ENCODE measurements around the gene BEST1. TPM values are rescaled to one million over a fixed set of nuclear protein-coding genes. Genes with fewer than 3 reads are reported as not detected.
"Not testable (repeated sequence)": the region's sequence is repeated elsewhere in the genome, so short reads cannot be mapped to it uniquely, and the experiment has no call there.

BEST1 gene
- total and polyA plus RNA-seq, 2 experiments from 2014 or later: 3.9 to 5.1 TPM

DNA sequence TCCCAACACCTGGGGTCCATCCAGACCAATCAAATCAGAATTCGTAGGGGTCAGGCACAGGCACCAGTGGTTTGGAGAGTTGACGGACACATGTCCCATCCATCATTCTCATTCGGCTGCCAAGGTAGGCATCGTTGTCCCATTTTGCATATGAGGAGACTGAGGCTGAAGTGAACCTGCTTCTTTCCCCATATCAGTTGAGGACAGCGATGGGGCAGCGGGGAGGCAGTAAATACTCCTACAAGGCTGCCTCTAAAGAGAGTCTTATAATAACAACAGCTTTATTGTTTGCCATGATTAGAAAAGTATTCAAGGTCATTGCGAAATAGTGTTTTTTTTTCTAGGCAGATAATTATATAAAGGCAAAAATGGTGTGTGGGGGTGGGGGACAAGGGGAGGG lies 1.6 kb upstream of the BEST1 start:
- no peak overlapping the region for H3K27ac ChIP-seq
- TF ChIP-seq EZH2phosphoT487 (IDR thresholded peaks at IDR 0.05; ENCODE audit: insufficient read depth, low read depth): no peak
- no peak for TF ChIP-seq EZH2 (IDR thresholded peaks at IDR 0.05; ENCODE audit: insufficient read depth, poor library complexity, severe bottlenecking)
- in situ Hi-C loops (cut with MboI): loop anchor here (10.0 kb wide), 1 partner anchor 64 kb away; no protein-coding TSS in a partner anchor
- H3K4me2 ChIP-seq (ENCODE audit: unreplicated experiment): no peak overlapping the region
- no peaks in the 10 kb centered on the region for H3F3A ChIP-seq (ENCODE audit: insufficient read depth)
- H2AFZ ChIP-seq: no peak overlapping the region
- no peak overlapping the region for H3K9ac ChIP-seq
- H3K36me3 ChIP-seq (ENCODE audit: low read depth): no peaks in the 10 kb centered on the region
- H3K9me3 ChIP-seq (ENCODE audit: low read depth): no peaks in the 10 kb centered on the region
- WGBS, 2 experiments (ENCODE audit: low coverage in 1 of 2, low lambda C conversion rate in 2 of 2, missing lambda C conversion rate in 2 of 2): 64 to 65% methylated on average over 7 of the region's 7 CpGs
- no peaks in the 10 kb centered on the region for H3K9me2 ChIP-seq (ENCODE audit: insufficient read depth)
- no peak for DNase-seq
- no peaks in the 10 kb centered on the region for H3K79me2 ChIP-seq (ENCODE audit: insufficient read depth)
- H3K27me3 ChIP-seq (replicated peaks; ENCODE audit: insufficient read depth): no peaks in the 10 kb centered on the region
- H3K4me3 ChIP-seq: no peak overlapping the region
- no peaks in the 10 kb centered on the region for H4K20me1 ChIP-seq (ENCODE audit: insufficient read depth)
- peaks cover 21% of the 10 kb centered on the region for H3K4me1 ChIP-seq (ENCODE audit: insufficient read depth)

DNA sequence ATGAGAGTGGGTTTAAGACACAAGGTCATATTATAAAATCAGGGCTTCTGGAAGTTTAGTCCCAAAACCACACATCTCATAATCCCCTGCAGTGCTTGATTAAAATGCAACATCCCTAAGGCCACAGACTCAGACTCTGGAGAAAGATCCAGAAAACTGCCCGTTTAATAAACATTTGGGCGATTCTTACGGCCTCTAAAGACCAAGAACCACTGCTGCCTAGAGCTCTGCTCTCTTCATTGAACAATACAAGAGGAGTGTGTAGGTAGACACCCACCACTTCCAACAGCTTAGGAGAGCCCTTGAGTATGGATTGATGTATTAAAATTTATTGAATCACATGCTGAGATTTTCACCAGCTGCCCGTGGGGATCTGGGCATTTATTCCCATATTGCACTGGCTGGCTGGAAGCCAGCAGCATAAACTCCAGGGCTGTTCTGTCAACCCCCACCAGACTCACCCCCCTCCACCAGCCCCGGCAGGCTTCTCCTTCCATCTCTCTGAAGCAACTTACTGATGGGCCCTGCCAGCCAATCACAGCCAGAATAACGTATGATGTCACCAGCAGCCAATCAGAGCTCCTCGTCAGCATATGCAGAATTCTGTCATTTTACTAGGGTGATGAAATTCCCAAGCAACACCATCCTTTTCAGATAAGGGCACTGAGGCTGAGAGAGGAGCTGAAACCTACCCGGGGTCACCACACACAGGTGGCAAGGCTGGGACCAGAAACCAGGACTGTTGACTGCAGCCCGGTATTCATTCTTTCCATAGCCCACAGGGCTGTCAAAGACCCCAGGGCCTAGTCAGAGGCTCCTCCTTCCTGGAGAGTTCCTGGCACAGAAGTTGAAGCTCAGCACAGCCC lies 749 bp upstream of the BEST1 start:
- in situ Hi-C loops (cut with MboI): loop anchor here (10.0 kb wide), 1 partner anchor 65 kb away; no protein-coding TSS in a partner anchor
- TF ChIP-seq EZH2phosphoT487 (IDR thresholded peaks at IDR 0.05; ENCODE audit: insufficient read depth, low read depth): no peak
- no peak for TF ChIP-seq EZH2 (IDR thresholded peaks at IDR 0.05; ENCODE audit: insufficient read depth, poor library complexity, severe bottlenecking)
- Histone ChIP-seq H2AFZ (peak overlapping the region; percentile 61), H3K9ac (peak overlapping the region; percentile 69), H3K4me3 (no peak overlapping the region), H3F3A (ENCODE audit: insufficient read depth) (peaks cover 6% of the 10 kb centered on the region), H3K4me2 (ENCODE audit: unreplicated experiment) (peak overlapping the region; percentile 46), H4K20me1 (ENCODE audit: insufficient read depth) (no peaks in the 10 kb centered on the region), H3K27ac (peak overlapping the region; percentile 75), H3K9me3 (ENCODE audit: low read depth) (no peaks in the 10 kb centered on the region), H3K79me2 (ENCODE audit: insufficient read depth) (no peaks in the 10 kb centered on the region), H3K4me1 (ENCODE audit: insufficient read depth) (peaks cover 22% of the 10 kb centered on the region), H3K27me3 (replicated peaks; ENCODE audit: insufficient read depth) (no peaks in the 10 kb centered on the region), H3K9me2 (ENCODE audit: insufficient read depth) (no peaks in the 10 kb centered on the region), H3K36me3 (ENCODE audit: low read depth) (no peaks in the 10 kb centered on the region)
- peak; percentile 93 for DNase-seq
- 20 to 25% methylated on average over 9 of the region's 9 CpGs for WGBS, 2 experiments (ENCODE audit: low coverage in 1 of 2, low lambda C conversion rate in 2 of 2, missing lambda C conversion rate in 2 of 2)

DNA sequence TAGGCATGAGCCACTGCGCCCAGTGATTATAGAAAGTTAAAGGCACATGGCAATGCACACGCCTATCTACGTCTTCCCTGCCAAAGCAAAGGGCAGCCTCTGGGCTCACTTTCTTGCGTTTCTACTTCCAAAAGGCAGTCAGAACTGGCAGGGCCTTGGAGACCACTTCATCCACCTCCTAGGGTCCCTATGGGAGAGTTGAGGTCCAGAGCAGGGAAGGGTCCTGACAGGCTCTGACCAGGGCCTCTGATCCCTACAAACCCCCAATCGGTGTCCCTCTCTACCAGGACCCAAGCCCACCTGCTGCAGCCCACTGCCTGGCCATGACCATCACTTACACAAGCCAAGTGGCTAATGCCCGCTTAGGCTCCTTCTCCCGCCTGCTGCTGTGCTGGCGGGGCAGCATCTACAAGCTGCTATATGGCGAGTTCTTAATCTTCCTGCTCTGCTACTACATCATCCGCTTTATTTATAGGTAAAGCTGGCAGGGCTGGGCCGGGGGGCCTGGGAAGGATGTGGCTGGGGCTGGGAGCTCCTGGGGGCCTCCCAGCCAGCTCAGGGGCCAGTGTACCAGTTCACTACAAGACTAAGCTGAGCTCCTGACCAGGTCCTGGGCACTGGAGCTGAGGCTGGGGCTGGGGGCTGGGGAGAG lies 1.5 kb downstream of the BEST1 start:
- H3K4me1 ChIP-seq (ENCODE audit: insufficient read depth): peaks cover 27% of the 10 kb centered on the region
- peaks cover 10% of the 10 kb centered on the region for H3F3A ChIP-seq (ENCODE audit: insufficient read depth)
- no peak for DNase-seq
- no peak for TF ChIP-seq EZH2phosphoT487 (IDR thresholded peaks at IDR 0.05; ENCODE audit: insufficient read depth, low read depth)
- in situ Hi-C loops (cut with MboI): no loop called here
- no peak overlapping the region for H3K9ac ChIP-seq
- H3K36me3 ChIP-seq (ENCODE audit: low read depth): 0 out of 2 replicates have a peak, but pooled peaks cover under 1% of the 10 kb centered on the region
- H3K79me2 ChIP-seq (ENCODE audit: insufficient read depth): no peaks in the 10 kb centered on the region
- WGBS, 2 experiments (ENCODE audit: low coverage in 1 of 2, low lambda C conversion rate in 2 of 2, missing lambda C conversion rate in 2 of 2): 87 to 91% methylated on average over 11 of the region's 11 CpGs
- no peak overlapping the region for H3K4me2 ChIP-seq (ENCODE audit: unreplicated experiment)
- no peaks in the 10 kb centered on the region for H3K27me3 ChIP-seq (replicated peaks; ENCODE audit: insufficient read depth)
- no peak overlapping the region for H3K27ac ChIP-seq
- no peak overlapping the region for H3K4me3 ChIP-seq
- H3K9me3 ChIP-seq (ENCODE audit: low read depth): no peaks in the 10 kb centered on the region
- H4K20me1 ChIP-seq (ENCODE audit: insufficient read depth): no peaks in the 10 kb centered on the region
- no peaks in the 10 kb centered on the region for H3K9me2 ChIP-seq (ENCODE audit: insufficient read depth)
- H2AFZ ChIP-seq: no peak overlapping the region

DNA sequence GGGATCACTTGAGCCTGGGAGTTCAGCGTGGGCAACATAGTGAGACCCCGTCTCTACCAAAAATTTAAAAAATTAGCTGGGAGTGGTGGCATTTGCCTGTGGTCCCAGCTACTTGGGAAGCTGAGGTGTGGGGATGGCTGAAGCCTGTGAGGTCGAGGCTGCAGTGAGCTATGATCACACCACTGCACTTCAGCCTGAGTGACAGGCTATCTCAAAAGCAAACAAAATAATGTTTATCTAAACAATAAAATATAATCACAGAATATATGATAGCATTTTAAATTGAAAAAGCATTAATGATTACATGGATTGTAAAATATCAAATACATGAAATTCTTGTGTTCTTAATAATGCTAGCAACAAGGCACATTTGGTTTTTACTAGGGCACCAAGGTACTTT lies 2.7 kb downstream of the BEST1 start:
- H3K4me2 ChIP-seq (ENCODE audit: unreplicated experiment): no peak overlapping the region
- no peaks in the 10 kb centered on the region for H3K9me3 ChIP-seq (ENCODE audit: low read depth)
- no peak overlapping the region for H2AFZ ChIP-seq
- 0 out of 2 replicates have a peak, but pooled peaks cover 4% of the 10 kb centered on the region for H3K36me3 ChIP-seq (ENCODE audit: low read depth)
- in situ Hi-C loops (cut with MboI): no loop called here
- no peaks in the 10 kb centered on the region for H3K79me2 ChIP-seq (ENCODE audit: insufficient read depth)
- peaks cover 10% of the 10 kb centered on the region for H3F3A ChIP-seq (ENCODE audit: insufficient read depth)
- no peak overlapping the region for H3K27ac ChIP-seq
- H4K20me1 ChIP-seq (ENCODE audit: insufficient read depth): no peaks in the 10 kb centered on the region
- TF ChIP-seq EZH2 (IDR thresholded peaks at IDR 0.05; ENCODE audit: insufficient read depth, poor library complexity, severe bottlenecking) (no peak), EZH2phosphoT487 (IDR thresholded peaks at IDR 0.05; ENCODE audit: insufficient read depth, low read depth) (no peak)
- H3K4me1 ChIP-seq (ENCODE audit: insufficient read depth): peaks cover 23% of the 10 kb centered on the region
- 91 to 97% methylated on average over 3 of the region's 3 CpGs for whole genome bisulfite sequencing, 2 experiments (ENCODE audit: low coverage in 1 of 2, low lambda C conversion rate in 2 of 2, missing lambda C conversion rate in 2 of 2)
- no peak for DNase-seq
- no peak overlapping the region for H3K9ac ChIP-seq
- no peak overlapping the region for H3K4me3 ChIP-seq
- H3K9me2 ChIP-seq (ENCODE audit: insufficient read depth): no peaks in the 10 kb centered on the region
- no peaks in the 10 kb centered on the region for H3K27me3 ChIP-seq (replicated peaks; ENCODE audit: insufficient read depth)

DNA sequence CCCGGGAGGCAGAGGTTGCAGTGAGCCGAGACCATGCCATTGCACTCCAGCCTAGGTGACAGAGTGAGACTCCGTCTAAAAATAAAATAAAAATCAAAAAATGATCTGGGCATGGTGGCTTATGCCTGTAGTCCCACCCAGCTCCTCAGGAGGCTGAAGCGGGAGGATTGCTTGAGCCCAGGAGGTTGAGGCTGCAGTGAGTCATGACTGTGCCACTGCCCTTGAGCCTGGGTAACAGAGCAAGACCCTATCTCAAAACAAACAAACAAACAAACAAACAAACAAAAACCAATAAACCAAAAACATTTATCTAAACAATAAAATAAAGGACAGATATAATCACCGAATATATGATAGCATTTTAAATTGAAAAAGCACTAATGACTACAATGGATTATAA lies 3.5 kb downstream of the BEST1 start:
- H3K4me3 ChIP-seq; H3K9me2 ChIP-seq (ENCODE audit: insufficient read depth); H4K20me1 ChIP-seq (ENCODE audit: insufficient read depth); DNase-seq; H3K36me3 ChIP-seq (ENCODE audit: low read depth); H2AFZ ChIP-seq; H3K9me3 ChIP-seq (ENCODE audit: low read depth); H3K9ac ChIP-seq; H3K79me2 ChIP-seq (ENCODE audit: insufficient read depth); in situ Hi-C loops (cut with MboI); H3K4me2 ChIP-seq (ENCODE audit: unreplicated experiment); H3K27me3 ChIP-seq (replicated peaks; ENCODE audit: insufficient read depth): not testable (repeated sequence)
- Histone ChIP-seq H3K27ac (peak overlapping the region; percentile 78), H3K4me1 (ENCODE audit: insufficient read depth) (peaks cover 21% of the 10 kb centered on the region), H3F3A (ENCODE audit: insufficient read depth) (peaks cover 10% of the 10 kb centered on the region)
- WGBS, 2 experiments (ENCODE audit: low coverage in 1 of 2, low lambda C conversion rate in 2 of 2, missing lambda C conversion rate in 2 of 2): 98 to 99% methylated on average over 5 of the region's 5 CpGs

Data from GM23248 (cell line).